SK-N-SH (cell line): ENCODE data around the gene NR6A1. TPM values are rescaled to one million over a fixed set of nuclear protein-coding genes. Genes with fewer than 3 reads are reported as not detected.
A peak's percentile ranks its signal among the peaks of the same experiment; 100 is the strongest.

Experiments used
- CTCF ChIA-PET: fragments of 300-600, 350-600 bp; formaldehyde crosslinking; extraction: SDS; loops from one replicate; lab custom pipeline; 2021; lab: Yijun Ruan, JAX
- POLR2A ChIA-PET: fragments of 350-600 bp; sonication (Branson Sonifier 250); formaldehyde crosslinking; extraction: SDS; loops from one replicate; lab custom pipeline; 2020; ENCODE audit warnings: antibody characterized with exemption, inconsistent platforms; lab: Yijun Ruan, JAX
- DNase-seq: peaks from one replicate; pipeline ENCODE4 v3.0.0; 2012
- H2AFZ ChIP-seq: fragments of 200-600 bp; sonication (generic); 2 replicates; pipeline ENCODE4 v1.8.1; 2016; ENCODE audit warnings: antibody characterized with exemption, mild to moderate bottlenecking, low read depth
- H3F3A ChIP-seq: fragments of 200-600 bp; sonication (generic); replicated peaks from 2 replicates; pipeline ENCODE3; 2016; ENCODE audit warnings: antibody characterized with exemption, mild to moderate bottlenecking; ENCODE audit not compliant: insufficient read depth
- H3K27ac ChIP-seq, 2 experiments: fragments of 200-500 bp in 1 of 2; fragments of 200-600 bp in 1 of 2; sonication (Bioruptor generic) in 1 of 2; sonication (generic), shearing (Covaris generic) in 1 of 2; 2 replicates each; pipeline versions ENCODE4 v1.5.1 to v1.6.1; 2014 to 2016; ENCODE audit warnings: low read depth in 2 of 2, inconsistent platforms in 1 of 2, low read length in 1 of 2, mild to moderate bottlenecking in 1 of 2, mixed read lengths in 1 of 2
- H3K27me3 ChIP-seq: fragments of 200-600 bp; sonication (generic), shearing (Covaris generic); 2 replicates; pipeline ENCODE4 v1.6.1; 2016; ENCODE audit warnings: mixed run types; ENCODE audit not compliant: insufficient read depth
- H3K36me3 ChIP-seq, 2 experiments: fragments of 200-500 bp in 1 of 2; fragments of 200-600 bp in 1 of 2; sonication (Bioruptor generic) in 1 of 2; sonication (generic) in 1 of 2; replicated peaks in 1 of 2; 2 replicates each; pipeline versions ENCODE3 to v1.5.1; 2014 to 2016; ENCODE audit warnings: low read length in 1 of 2, mild to moderate bottlenecking in 1 of 2; ENCODE audit not compliant: insufficient read depth in 2 of 2, control insufficient read depth in 1 of 2
- H3K4me1 ChIP-seq, 2 experiments: fragments of 200-500 bp in 1 of 2; fragments of 200-600 bp in 1 of 2; sonication (Bioruptor generic) in 1 of 2; sonication (generic), shearing (Covaris generic) in 1 of 2; 2 replicates each; pipeline versions ENCODE4 v1.5.1 to v1.6.1; 2014 to 2016; ENCODE audit warnings: low read depth in 1 of 2, low read length in 1 of 2, mixed run types in 1 of 2; ENCODE audit not compliant: insufficient read depth in 2 of 2, control insufficient read depth in 1 of 2
- H3K4me2 ChIP-seq: fragments of 200-600 bp; sonication (generic), shearing (Covaris generic); 2 replicates; pipeline ENCODE4 v1.6.1; 2017; ENCODE audit warnings: mixed run types
- H3K4me3 ChIP-seq, 2 experiments: fragments of 200-500 bp in 1 of 2; fragments of 200-600 bp in 1 of 2; sonication (Bioruptor generic) in 1 of 2; sonication (generic), shearing (Covaris generic) in 1 of 2; 2 replicates each; pipeline versions ENCODE4 v1.5.1 to v1.8.1; 2014 to 2016; ENCODE audit warnings: low read depth in 2 of 2, inconsistent platforms in 1 of 2, low read length in 1 of 2, mild to moderate bottlenecking in 1 of 2, mixed read lengths in 1 of 2, moderate library complexity in 1 of 2
- H3K79me2 ChIP-seq: fragments of 200-600 bp; sonication (generic); 2 replicates; pipeline ENCODE4 v1.8.1; 2017; ENCODE audit warnings: mild to moderate bottlenecking; ENCODE audit not compliant: insufficient read depth
- H3K9ac ChIP-seq: fragments of 200-600 bp; sonication (generic); 2 replicates; pipeline ENCODE4 v1.6.1; 2017; ENCODE audit warnings: mixed run types
- H3K9me2 ChIP-seq: fragments of 200-600 bp; sonication (generic); 2 replicates; pipeline ENCODE4 v1.6.1; 2017; ENCODE audit warnings: mixed run types
- H3K9me3 ChIP-seq: fragments of 200-600 bp; sonication (generic); 2 replicates; pipeline ENCODE4 v1.6.1; 2017; ENCODE audit warnings: mixed run types, mild to moderate bottlenecking, moderate library complexity
- H4K20me1 ChIP-seq: fragments of 200-600 bp; sonication (generic); 2 replicates; pipeline ENCODE4 v1.6.1; 2017; ENCODE audit warnings: mild to moderate bottlenecking, mixed run types; ENCODE audit not compliant: insufficient read depth
- CHD2 ChIP-seq: fragments of 150-350 bp; IDR thresholded peaks from 2 replicates; pipeline ENCODE4 v1.6.1; 2018; ENCODE audit warnings: low read length; ENCODE audit not compliant: partially characterized antibody
- ELF1 ChIP-seq: IDR thresholded peaks from 2 replicates; pipeline ENCODE4 v1.4.0; 2012
- EZH2phosphoT487 ChIP-seq: fragments of 200-600 bp; sonication (generic); IDR thresholded peaks from 2 replicates; pipeline ENCODE4 v1.6.1; 2017; ENCODE audit warnings: low read depth, mixed run types, mild to moderate bottlenecking, antibody characterized with exemption, moderate library complexity, borderline replicate concordance
- FOXJ3 ChIP-seq: sonication (generic); formaldehyde crosslinking; IDR thresholded peaks from 2 replicates; pipeline ENCODE4 v1.5.1; 2020; ENCODE audit warnings: mild to moderate bottlenecking, missing genetic modification reagents
- FOXM1 ChIP-seq: IDR thresholded peaks from 2 replicates; pipeline ENCODE4 v1.4.0; 2012; ENCODE audit warnings: low read depth, mild to moderate bottlenecking
- MEF2A ChIP-seq: IDR thresholded peaks from 2 replicates; pipeline ENCODE4 v1.4.0; 2012; ENCODE audit warnings: low read depth, borderline replicate concordance
- NFIC ChIP-seq: IDR thresholded peaks from 2 replicates; pipeline ENCODE4 v1.4.0; 2012; ENCODE audit warnings: borderline replicate concordance
- NRF1 ChIP-seq: IDR thresholded peaks from 2 replicates; pipeline ENCODE4 v1.6.1; 2012; ENCODE audit warnings: low read depth, mild to moderate bottlenecking, low read length
- POLR2AphosphoS5 ChIP-seq: IDR thresholded peaks from 2 replicates; pipeline ENCODE4 v1.6.1; 2012; ENCODE audit warnings: low read depth, low read length
- RAD21 ChIP-seq: IDR thresholded peaks from 2 replicates; pipeline ENCODE4 v1.6.1; 2012; ENCODE audit warnings: mild to moderate bottlenecking, low read length
- RCOR1 ChIP-seq: fragments of 150-350 bp; IDR thresholded peaks from 2 replicates; pipeline ENCODE4 v1.6.1; 2017; ENCODE audit warnings: antibody characterized with exemption, low read length
- RFX5 ChIP-seq: IDR thresholded peaks from 2 replicates; pipeline ENCODE4 v1.6.1; 2012; ENCODE audit warnings: mild to moderate bottlenecking, improper control_type of control experiment, low read length
- SMC3 ChIP-seq: IDR thresholded peaks from 2 replicates; pipeline ENCODE4 v1.6.1; 2012; ENCODE audit warnings: low read depth, low read length, improper control_type of control experiment
- YY1 ChIP-seq: IDR thresholded peaks from 2 replicates; pipeline ENCODE4 v1.4.0; 2012; ENCODE audit warnings: low read depth, mild to moderate bottlenecking
- WGBS: methylation state at CpG from one replicate; pipeline ENCODE4 v1.1.6; 2017; ENCODE audit warnings: low lambda C conversion rate; 5-methylcytosine and 5-hydroxymethylcytosine counted together
- polyA plus RNA-seq, 3 experiments: library from polyadenylated mRNA; depleted of rRNA; stranded (reverse); fragments of >200 nt; gene quantifications; 2 replicates each; pipeline ENCODE4 v1.2.3, GENCODE V29; 2012
- TF ChIP-seq, protein P1 (sequence below): fragments of 150-350 bp; IDR thresholded peaks from 2 replicates; pipeline ENCODE4 v1.6.1; 2016; ENCODE audit warnings: mild to moderate bottlenecking, low read depth, low read length
- TF ChIP-seq, protein P2 (sequence below): IDR thresholded peaks from 2 replicates; pipeline ENCODE4 v1.4.0; 2012; ENCODE audit warnings: low read depth
- TF ChIP-seq, protein P3 (sequence below): IDR thresholded peaks from 2 replicates; pipeline ENCODE4; 2012
- TF ChIP-seq, protein P4 (sequence below): IDR thresholded peaks from 2 replicates; pipeline ENCODE4 v1.4.0; 2012; ENCODE audit warnings: low read depth, borderline replicate concordance
- TF ChIP-seq, protein P5 (sequence below): fragments of 200-600 bp; sonication (generic); IDR thresholded peaks from 2 replicates; pipeline ENCODE4 v1.6.1; 2017; ENCODE audit warnings: antibody characterized with exemption, mild to moderate bottlenecking, moderate library complexity

The NR6A1 gene
- polyA plus RNA-seq, 1 of the 3 experiments (the other 2 are of a cell fraction) = 1.2 TPM

DNA sequence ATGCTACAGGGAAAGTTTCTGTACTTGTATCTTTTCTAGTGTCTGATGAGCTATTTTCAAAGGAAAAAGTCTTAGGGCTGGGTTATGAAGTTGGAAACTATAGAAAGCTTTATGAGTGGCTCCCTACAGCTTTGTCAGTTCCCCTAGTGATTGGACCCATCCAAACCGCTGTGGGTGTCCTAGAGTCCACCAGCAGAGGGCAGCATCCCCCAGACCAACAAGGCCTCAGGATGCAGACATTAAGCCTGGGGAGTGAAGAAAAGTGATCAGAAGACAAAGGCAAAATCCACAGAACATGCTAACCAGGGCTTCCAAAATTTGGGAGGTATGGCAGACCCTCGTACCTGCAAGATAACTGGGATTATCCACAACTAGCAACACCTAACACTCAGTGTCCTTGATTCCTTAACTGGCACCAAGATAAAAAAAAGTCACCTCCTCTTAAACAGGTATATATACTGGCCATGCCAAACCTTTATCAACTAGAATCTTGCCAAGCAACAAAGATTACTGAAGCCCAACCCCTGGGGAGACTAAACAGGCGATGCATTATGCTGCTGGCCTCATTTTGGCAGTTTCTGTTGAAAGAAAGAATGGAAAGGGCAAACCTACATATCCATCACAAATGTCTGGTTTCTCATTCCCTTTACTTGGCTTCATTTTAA lies 153.5 kb downstream of the NR6A1 start:
- POLR2A ChIA-PET = interaction anchor here (1.0 to 1.1 kb wide), 2 partner anchors 41 to 94 kb away, joined by 3 to 4 read pairs; no protein-coding TSS in a partner anchor
- H3K9ac ChIP-seq = no peak overlapping the region
- DNase-seq = peak; percentile 78

DNA sequence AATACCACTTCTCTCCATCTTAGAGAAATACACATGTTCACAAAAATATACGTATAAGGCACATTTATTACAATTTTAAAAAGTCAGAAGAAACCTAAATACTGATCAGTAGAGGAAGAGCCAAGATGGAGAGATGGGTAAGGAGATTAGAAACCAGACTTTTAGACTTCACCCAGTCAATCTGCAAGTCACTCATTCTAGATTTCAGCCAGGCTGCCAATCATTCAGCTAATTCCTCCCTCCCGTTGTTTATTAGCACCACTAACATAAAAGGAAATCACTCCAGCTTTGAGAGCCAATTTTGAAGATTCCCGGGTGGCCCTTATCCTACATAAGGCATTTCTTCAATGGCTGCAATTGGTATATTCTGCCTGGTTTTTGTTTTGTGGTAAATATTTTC lies 154.2 kb downstream of the NR6A1 start:
- Histone ChIP-seq H3K9me3 (no peaks in the 10 kb centered on the region), H4K20me1 (no peaks in the 10 kb centered on the region), H3K36me3 (no peaks in the 10 kb centered on the region), H3K9me2 (no peaks in the 10 kb centered on the region), H3K4me1 (peaks cover 5 to 10% of the 10 kb centered on the region in 2 experiments), H3K27me3 (no peaks in the 10 kb centered on the region), H2AFZ (no peak overlapping the region), H3K79me2 (peaks cover 3% of the 10 kb centered on the region; the same call in 1 of the 2 replicates), H3K9ac (no peak overlapping the region), H3K4me2 (no peak overlapping the region), H3K27ac (no peak overlapping the region), H3K4me3 (no peak overlapping the region), H3F3A (peaks cover 10% of the 10 kb centered on the region)
- no peak for DNase-seq
- ChIA-PET POLR2A (interaction anchor here (1.0 to 1.1 kb wide), 2 partner anchors 42 to 95 kb away, joined by 3 to 4 read pairs; no protein-coding TSS in a partner anchor), CTCF (interaction anchor here (0.5 to 8.5 kb wide), 66 partner anchors 8 to 1047 kb away, joined by 3 to 301 read pairs (median 6); partner anchors contain the start of genes OLFML2A and WDR38)
- TF ChIP-seq YY1 = no peak
- TF ChIP-seq, protein P1, sequence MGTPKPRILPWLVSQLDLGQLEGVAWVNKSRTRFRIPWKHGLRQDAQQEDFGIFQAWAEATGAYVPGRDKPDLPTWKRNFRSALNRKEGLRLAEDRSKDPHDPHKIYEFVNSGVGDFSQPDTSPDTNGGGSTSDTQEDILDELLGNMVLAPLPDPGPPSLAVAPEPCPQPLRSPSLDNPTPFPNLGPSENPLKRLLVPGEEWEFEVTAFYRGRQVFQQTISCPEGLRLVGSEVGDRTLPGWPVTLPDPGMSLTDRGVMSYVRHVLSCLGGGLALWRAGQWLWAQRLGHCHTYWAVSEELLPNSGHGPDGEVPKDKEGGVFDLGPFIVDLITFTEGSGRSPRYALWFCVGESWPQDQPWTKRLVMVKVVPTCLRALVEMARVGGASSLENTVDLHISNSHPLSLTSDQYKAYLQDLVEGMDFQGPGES = no peak
- TF ChIP-seq, protein P2, sequence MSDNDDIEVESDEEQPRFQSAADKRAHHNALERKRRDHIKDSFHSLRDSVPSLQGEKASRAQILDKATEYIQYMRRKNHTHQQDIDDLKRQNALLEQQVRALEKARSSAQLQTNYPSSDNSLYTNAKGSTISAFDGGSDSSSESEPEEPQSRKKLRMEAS = no peak
- no peak for TF ChIP-seq FOXM1
- TF ChIP-seq, protein P3, sequence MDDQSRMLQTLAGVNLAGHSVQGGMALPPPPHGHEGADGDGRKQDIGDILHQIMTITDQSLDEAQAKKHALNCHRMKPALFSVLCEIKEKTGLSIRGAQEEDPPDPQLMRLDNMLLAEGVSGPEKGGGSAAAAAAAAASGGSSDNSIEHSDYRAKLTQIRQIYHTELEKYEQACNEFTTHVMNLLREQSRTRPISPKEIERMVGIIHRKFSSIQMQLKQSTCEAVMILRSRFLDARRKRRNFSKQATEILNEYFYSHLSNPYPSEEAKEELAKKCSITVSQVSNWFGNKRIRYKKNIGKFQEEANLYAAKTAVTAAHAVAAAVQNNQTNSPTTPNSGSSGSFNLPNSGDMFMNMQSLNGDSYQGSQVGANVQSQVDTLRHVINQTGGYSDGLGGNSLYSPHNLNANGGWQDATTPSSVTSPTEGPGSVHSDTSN = no peak
- TF ChIP-seq SMC3 = no peak
- TF ChIP-seq, protein P4, sequence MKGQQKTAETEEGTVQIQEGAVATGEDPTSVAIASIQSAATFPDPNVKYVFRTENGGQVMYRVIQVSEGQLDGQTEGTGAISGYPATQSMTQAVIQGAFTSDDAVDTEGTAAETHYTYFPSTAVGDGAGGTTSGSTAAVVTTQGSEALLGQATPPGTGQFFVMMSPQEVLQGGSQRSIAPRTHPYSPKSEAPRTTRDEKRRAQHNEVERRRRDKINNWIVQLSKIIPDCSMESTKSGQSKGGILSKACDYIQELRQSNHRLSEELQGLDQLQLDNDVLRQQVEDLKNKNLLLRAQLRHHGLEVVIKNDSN = no peak
- no peak for TF ChIP-seq MEF2A
- TF ChIP-seq RFX5 = no peak
- no peak for TF ChIP-seq EZH2phosphoT487
- TF ChIP-seq CHD2 = no peak
- WGBS = 90% methylated on average over 3 of the region's 3 CpGs

More for the DNA sequence above, 153.5 kb downstream of the NR6A1 start:
- no peaks in the 10 kb centered on the region for H4K20me1 ChIP-seq
- H3K4me1 ChIP-seq = peaks cover 8 to 10% of the 10 kb centered on the region in 2 experiments
- H3F3A ChIP-seq = peaks cover 10% of the 10 kb centered on the region
- no peaks in the 10 kb centered on the region for H3K36me3 ChIP-seq
- no peak overlapping the region; a peak in 1 of 4 replicates for H3K4me3 ChIP-seq
- TF ChIP-seq CHD2 (peak; percentile 25), FOXJ3 (CRISPR knock-in tag) (no peak), RAD21 (peak; percentile 99), RCOR1 (peak; percentile 50; the same call in 1 of the 2 replicates), NFIC (no peak), MEF2A (no peak), SMC3 (peak; percentile 99), FOXM1 (no peak), NRF1 (no peak), EZH2phosphoT487 (no peak), ELF1 (no peak), POLR2AphosphoS5 (no peak)
- TF ChIP-seq, protein P5, sequence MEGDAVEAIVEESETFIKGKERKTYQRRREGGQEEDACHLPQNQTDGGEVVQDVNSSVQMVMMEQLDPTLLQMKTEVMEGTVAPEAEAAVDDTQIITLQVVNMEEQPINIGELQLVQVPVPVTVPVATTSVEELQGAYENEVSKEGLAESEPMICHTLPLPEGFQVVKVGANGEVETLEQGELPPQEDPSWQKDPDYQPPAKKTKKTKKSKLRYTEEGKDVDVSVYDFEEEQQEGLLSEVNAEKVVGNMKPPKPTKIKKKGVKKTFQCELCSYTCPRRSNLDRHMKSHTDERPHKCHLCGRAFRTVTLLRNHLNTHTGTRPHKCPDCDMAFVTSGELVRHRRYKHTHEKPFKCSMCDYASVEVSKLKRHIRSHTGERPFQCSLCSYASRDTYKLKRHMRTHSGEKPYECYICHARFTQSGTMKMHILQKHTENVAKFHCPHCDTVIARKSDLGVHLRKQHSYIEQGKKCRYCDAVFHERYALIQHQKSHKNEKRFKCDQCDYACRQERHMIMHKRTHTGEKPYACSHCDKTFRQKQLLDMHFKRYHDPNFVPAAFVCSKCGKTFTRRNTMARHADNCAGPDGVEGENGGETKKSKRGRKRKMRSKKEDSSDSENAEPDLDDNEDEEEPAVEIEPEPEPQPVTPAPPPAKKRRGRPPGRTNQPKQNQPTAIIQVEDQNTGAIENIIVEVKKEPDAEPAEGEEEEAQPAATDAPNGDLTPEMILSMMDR = peak; percentile 95
- TF ChIP-seq, protein P1 = no peak
- peak overlapping the region; percentile 10; the same call in 1 of the 2 replicates for H3K4me2 ChIP-seq
- no peak overlapping the region for H3K27ac ChIP-seq
- peaks cover 3% of the 10 kb centered on the region; the same call in 1 of the 2 replicates for H3K79me2 ChIP-seq
- H2AFZ ChIP-seq = 0 out of 2 replicates have a peak overlapping the region, but pooled peaks have one; percentile 4
- WGBS = 1% methylated on average over 3 of the region's 3 CpGs
- CTCF ChIA-PET = interaction anchor here (0.5 to 8.5 kb wide), 72 partner anchors 9 to 1046 kb away, joined by 3 to 301 read pairs (median 6); partner anchors contain the start of genes OLFML2A and WDR38
- H3K9me2 ChIP-seq = no peaks in the 10 kb centered on the region
- no peaks in the 10 kb centered on the region for H3K27me3 ChIP-seq
- H3K9me3 ChIP-seq = no peaks in the 10 kb centered on the region
